ENCODE results near the gene TARP.
"Not testable (repeated sequence)": the region's sequence is repeated elsewhere in the genome, so short reads cannot be mapped to it uniquely, and the experiment has no call there.

The TARP gene

DNA sequence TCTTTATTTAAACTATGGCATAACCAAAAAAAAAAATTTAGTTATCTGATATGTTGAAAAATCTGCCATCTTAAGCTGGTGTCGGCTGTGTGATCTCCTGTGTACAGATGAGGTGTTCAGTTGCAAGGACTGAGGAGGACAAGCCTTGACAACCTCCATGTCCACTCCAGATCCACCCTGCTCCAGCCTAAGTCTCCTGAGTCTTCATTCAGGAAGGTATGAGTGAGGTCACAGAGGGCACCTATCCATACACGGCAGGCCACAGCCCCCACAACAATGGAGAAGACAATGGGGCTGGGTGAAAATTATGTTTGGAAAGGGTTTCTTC is 16.1 kb downstream of the TARP start:
- no peak for ATAC-seq
- TF ChIP-seq OSR1 (CRISPR knock-in tag; IDR thresholded peaks at IDR 0.05) (no peak), ARNTL (CRISPR knock-in tag; IDR thresholded peaks at IDR 0.05; ENCODE audit: borderline replicate concordance, low read depth) (no peak), TOX (CRISPR knock-in tag; IDR thresholded peaks at IDR 0.05; ENCODE audit: borderline replicate concordance) (no peak), ESRRG (CRISPR knock-in tag; IDR thresholded peaks at IDR 0.05) (no peak)
- TF ChIP-seq, protein P1, sequence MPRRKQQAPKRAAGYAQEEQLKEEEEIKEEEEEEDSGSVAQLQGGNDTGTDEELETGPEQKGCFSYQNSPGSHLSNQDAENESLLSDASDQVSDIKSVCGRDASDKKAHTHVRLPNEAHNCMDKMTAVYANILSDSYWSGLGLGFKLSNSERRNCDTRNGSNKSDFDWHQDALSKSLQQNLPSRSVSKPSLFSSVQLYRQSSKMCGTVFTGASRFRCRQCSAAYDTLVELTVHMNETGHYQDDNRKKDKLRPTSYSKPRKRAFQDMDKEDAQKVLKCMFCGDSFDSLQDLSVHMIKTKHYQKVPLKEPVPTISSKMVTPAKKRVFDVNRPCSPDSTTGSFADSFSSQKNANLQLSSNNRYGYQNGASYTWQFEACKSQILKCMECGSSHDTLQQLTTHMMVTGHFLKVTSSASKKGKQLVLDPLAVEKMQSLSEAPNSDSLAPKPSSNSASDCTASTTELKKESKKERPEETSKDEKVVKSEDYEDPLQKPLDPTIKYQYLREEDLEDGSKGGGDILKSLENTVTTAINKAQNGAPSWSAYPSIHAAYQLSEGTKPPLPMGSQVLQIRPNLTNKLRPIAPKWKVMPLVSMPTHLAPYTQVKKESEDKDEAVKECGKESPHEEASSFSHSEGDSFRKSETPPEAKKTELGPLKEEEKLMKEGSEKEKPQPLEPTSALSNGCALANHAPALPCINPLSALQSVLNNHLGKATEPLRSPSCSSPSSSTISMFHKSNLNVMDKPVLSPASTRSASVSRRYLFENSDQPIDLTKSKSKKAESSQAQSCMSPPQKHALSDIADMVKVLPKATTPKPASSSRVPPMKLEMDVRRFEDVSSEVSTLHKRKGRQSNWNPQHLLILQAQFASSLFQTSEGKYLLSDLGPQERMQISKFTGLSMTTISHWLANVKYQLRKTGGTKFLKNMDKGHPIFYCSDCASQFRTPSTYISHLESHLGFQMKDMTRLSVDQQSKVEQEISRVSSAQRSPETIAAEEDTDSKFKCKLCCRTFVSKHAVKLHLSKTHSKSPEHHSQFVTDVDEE (CRISPR knock-in tag; IDR thresholded peaks at IDR 0.05) = no peak

DNA sequence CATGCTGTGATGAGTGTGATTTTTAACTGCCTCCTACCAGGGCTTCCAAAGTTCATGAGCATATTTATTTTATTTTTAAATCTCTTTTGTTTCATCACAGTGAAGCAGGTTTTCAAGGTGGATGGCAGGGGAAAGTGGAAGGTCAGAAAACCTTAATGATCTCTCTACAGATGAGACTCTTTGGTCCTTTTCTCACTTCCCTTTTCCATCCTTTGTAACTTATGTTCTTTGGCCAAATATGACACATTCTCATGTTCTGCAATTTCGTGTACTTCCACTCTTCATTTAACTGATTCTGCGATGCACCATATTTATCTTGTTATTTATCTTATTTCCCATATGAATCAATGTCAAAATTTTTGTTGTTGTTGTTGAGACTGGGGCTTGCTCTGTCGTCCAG is 23.6 kb downstream of the TARP start:
- not testable (repeated sequence) for ATAC-seq

DNA sequence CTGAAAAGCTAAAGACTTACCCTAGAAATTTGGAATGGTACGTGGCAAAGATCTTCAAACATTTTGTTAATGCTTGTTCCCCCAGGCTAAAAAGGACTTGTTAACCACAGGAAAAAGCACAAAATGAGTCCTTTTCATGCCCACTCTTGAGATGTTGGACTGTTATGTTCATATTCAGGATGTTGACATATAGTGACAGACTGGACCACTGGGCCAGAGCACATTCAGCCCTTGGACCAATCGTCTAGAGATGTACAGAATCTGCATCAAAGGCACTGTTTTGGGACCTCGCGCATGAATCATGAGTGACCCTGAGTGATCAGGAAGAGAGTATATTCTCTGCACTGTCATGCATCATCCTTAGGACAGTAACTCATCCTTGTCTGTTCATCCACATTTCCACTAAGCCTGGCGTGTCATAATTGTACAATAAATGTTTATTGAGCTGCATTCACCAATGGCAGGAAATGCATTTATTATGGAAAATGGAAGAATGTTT is 25.3 kb downstream of the TARP start:
- no peak for ATAC-seq

DNA sequence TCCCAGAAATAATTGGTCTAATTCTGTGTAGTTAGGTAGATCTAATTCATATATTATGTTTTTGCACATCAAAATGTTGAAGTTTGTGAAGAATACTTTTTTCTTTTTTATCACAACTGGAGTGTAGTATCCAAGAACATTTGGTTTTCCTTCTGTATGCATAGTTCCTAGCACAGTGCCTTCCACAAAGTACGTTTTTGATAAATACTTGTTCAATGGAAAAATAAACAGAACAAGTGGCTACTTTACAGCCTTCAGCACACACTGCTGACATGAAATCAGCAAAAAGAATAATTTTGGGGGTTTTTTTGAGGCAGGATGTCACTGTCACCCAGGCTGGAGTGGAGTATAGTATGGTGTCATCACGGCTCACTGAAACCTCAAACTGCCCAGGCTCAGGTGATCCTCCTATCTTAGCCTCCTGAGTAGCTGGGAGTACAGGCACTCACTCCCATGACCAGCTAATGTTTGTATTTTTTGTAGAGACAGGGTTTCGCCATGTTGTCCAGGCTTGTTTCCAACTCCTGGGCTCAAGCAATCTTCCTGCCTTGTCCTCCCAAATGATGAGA is 27.9 kb downstream of the TARP start:
- ATAC-seq = no peak
- TF ChIP-seq, protein P2, sequence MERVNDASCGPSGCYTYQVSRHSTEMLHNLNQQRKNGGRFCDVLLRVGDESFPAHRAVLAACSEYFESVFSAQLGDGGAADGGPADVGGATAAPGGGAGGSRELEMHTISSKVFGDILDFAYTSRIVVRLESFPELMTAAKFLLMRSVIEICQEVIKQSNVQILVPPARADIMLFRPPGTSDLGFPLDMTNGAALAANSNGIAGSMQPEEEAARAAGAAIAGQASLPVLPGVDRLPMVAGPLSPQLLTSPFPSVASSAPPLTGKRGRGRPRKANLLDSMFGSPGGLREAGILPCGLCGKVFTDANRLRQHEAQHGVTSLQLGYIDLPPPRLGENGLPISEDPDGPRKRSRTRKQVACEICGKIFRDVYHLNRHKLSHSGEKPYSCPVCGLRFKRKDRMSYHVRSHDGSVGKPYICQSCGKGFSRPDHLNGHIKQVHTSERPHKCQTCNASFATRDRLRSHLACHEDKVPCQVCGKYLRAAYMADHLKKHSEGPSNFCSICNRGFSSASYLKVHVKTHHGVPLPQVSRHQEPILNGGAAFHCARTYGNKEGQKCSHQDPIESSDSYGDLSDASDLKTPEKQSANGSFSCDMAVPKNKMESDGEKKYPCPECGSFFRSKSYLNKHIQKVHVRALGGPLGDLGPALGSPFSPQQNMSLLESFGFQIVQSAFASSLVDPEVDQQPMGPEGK (CRISPR knock-in tag; IDR thresholded peaks at IDR 0.05; ENCODE audit: borderline replicate concordance) = no peak
- TF ChIP-seq ZNF8 (CRISPR knock-in tag; IDR thresholded peaks at IDR 0.05) = no peak
- no peak for TF ChIP-seq CSDC2 (CRISPR knock-in tag; IDR thresholded peaks at IDR 0.05)
- no peak for TF ChIP-seq ISL1 (CRISPR knock-in tag; IDR thresholded peaks at IDR 0.05)
- no peak for TF ChIP-seq ZFP30 (CRISPR knock-in tag; IDR thresholded peaks at IDR 0.05)

More for the DNA sequence above, 25.3 kb downstream of the TARP start:
- TF ChIP-seq ZFP30 (CRISPR knock-in tag; IDR thresholded peaks at IDR 0.05) (no peak), ZNF8 (CRISPR knock-in tag; IDR thresholded peaks at IDR 0.05) (no peak)
- TF ChIP-seq, protein P3, sequence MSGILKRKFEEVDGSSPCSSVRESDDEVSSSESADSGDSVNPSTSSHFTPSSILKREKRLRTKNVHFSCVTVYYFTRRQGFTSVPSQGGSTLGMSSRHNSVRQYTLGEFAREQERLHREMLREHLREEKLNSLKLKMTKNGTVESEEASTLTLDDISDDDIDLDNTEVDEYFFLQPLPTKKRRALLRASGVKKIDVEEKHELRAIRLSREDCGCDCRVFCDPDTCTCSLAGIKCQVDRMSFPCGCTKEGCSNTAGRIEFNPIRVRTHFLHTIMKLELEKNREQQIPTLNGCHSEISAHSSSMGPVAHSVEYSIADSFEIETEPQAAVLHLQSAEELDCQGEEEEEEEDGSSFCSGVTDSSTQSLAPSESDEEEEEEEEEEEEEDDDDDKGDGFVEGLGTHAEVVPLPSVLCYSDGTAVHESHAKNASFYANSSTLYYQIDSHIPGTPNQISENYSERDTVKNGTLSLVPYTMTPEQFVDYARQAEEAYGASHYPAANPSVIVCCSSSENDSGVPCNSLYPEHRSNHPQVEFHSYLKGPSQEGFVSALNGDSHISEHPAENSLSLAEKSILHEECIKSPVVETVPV (CRISPR knock-in tag; IDR thresholded peaks at IDR 0.05) = no peak
- TF ChIP-seq, protein P4, sequence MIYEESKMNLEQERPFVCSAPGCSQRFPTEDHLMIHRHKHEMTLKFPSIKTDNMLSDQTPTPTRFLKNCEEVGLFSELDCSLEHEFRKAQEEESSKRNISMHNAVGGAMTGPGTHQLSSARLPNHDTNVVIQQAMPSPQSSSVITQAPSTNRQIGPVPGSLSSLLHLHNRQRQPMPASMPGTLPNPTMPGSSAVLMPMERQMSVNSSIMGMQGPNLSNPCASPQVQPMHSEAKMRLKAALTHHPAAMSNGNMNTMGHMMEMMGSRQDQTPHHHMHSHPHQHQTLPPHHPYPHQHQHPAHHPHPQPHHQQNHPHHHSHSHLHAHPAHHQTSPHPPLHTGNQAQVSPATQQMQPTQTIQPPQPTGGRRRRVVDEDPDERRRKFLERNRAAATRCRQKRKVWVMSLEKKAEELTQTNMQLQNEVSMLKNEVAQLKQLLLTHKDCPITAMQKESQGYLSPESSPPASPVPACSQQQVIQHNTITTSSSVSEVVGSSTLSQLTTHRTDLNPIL (CRISPR knock-in tag; IDR thresholded peaks at IDR 0.05; ENCODE audit: low read depth) = no peak

DNA sequence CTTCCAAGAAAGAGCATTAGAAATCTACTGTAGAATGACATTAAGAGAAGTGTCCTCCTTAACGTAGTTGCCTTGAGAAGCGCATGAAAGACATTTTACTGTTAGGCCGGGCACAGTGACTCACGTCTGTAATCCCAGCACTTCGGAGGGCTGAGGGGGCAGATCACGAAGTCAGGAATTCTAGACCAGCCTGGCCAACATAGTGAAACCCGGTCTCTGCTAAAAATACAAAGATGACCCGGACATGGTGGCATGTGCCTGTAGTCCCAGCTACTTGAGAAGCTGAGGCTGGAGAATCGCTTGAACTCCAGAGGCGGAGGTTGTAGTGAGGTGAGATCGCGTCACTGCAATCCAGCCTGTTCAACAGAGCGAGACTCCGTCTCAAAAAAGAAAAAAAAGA is 28.9 kb downstream of the TARP start:
- no peak for ATAC-seq
- TF ChIP-seq, protein P5, sequence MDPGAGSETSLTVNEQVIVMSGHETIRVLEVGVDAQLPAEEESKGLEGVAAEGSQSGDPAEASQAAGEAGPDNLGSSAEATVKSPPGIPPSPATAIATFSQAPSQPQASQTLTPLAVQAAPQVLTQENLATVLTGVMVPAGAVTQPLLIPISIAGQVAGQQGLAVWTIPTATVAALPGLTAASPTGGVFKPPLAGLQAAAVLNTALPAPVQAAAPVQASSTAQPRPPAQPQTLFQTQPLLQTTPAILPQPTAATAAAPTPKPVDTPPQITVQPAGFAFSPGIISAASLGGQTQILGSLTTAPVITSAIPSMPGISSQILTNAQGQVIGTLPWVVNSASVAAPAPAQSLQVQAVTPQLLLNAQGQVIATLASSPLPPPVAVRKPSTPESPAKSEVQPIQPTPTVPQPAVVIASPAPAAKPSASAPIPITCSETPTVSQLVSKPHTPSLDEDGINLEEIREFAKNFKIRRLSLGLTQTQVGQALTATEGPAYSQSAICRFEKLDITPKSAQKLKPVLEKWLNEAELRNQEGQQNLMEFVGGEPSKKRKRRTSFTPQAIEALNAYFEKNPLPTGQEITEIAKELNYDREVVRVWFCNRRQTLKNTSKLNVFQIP (CRISPR knock-in tag; IDR thresholded peaks at IDR 0.05; ENCODE audit: borderline replicate concordance, low read depth) = no peak
- TF ChIP-seq BACH2 (CRISPR knock-in tag; IDR thresholded peaks at IDR 0.05; ENCODE audit: borderline replicate concordance) (no peak), PPARA (CRISPR knock-in tag; IDR thresholded peaks at IDR 0.05; ENCODE audit: borderline replicate concordance) (no peak), CSDC2 (CRISPR knock-in tag; IDR thresholded peaks at IDR 0.05) (no peak), OSR1 (CRISPR knock-in tag; IDR thresholded peaks at IDR 0.05) (no peak), TOX (CRISPR knock-in tag; IDR thresholded peaks at IDR 0.05; ENCODE audit: borderline replicate concordance) (no peak)
- TF ChIP-seq, protein P4 (CRISPR knock-in tag; IDR thresholded peaks at IDR 0.05; ENCODE audit: low read depth) = no peak

DNA sequence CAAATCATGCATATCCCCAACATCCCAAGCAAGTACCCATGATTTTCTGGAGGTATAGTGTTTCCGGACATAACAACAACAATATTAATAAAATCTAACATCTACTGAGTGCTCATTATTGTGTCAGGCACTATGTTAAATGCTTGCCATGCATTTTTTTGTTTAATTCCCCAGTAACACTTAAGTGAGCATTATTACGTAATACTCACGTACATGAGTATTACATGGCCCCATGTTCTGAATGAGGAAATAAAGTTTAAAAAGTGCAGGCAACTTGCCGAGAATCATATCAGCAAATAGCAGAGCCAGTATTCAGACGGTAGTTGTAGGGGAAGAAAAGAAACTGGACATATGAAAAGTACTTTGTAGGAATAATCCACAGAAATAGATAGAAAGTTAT is 30.1 kb downstream of the TARP start:
- ATAC-seq = not testable (repeated sequence)

Data from SK-N-SH treated with all-trans-retinoic acid at 6 μM for 48 hours (cell line).